Dermis microvascular lymphatic vessel endothelial cell (primary cell): ENCODE data around the gene PLEKHA4. TPM values are rescaled to one million over a fixed set of nuclear protein-coding genes. Genes with fewer than 3 reads are reported as not detected.

Experiments
- DNase-seq, 2 donors: peaks; one replicate each; pipeline versions ENCODE4 v3.0.0 to v3.0.0-alpha.2; 2010; ENCODE audit warnings: low read depth in 2 of 2
- total RNA-seq: library from RNA; depleted of rRNA; stranded (reverse); fragments of >200 nt; gene quantifications from 2 replicates; pipeline ENCODE4 v1.2.1, GENCODE V29; 2014

PLEKHA4 gene
- total RNA-seq, 1 donor from 2014 or later, result 2.7 TPM

DNA sequence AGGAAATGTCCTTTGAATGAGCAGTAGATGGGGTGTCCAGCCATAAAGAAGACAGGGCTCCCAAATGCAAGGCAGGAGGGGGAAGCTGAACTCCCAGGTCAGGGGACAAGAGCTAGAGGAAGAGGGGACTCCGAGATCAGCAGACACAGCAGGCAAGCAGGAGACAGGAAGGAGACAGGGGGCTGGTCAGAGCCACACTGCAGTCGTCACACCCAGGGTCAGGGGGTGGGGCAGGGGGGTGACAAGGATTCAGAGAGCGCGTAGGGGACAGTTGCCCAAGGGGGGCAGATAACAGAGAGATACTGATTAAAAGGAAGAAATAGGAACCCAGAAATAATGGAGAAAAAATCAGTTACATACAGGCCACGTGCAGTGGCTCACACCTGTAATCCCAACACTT, 35.4 kb downstream of the PLEKHA4 start:
- no peak for DNase-seq

DNA sequence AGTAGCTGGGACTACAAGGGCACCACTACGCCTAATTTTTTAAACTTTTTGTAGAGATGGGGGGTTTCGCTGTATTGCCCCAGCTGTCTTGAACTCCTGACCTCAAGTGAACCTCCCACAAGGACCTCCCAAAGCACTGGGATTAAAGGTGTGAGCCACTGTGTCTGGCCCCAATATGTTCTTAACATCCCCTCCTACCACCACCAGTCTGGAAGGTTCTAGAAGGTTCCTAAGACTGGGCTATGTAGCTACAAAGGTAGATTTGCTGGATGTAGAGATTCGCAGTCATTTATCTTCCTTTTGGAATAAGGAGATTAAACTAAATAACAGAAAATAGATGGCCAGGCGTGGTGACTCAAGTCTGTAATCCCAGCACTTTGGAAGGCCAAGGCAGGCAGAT, 37.5 kb downstream of the PLEKHA4 start:
- no peak for DNase-seq

DNA sequence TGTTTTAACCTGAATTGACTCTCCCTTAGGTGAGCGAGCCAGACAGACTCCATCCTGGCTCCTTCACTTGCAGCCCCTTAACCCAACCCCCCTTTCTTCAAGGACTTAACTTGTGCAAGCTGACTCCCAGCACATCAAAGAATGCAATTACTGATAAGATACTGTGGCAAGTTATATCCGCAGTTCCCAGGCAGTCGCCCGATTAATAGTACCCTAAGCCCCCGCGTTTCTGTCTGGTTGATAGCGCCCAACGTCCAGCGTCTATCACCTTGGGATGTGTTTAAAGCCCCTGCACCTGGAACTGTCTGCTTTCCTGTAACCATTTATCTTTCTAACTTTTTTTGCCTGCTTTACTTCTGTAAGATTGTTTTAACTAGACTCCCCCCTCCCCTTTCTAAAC, 38.3 kb downstream of the PLEKHA4 start:
- DNase-seq, result no peak

DNA sequence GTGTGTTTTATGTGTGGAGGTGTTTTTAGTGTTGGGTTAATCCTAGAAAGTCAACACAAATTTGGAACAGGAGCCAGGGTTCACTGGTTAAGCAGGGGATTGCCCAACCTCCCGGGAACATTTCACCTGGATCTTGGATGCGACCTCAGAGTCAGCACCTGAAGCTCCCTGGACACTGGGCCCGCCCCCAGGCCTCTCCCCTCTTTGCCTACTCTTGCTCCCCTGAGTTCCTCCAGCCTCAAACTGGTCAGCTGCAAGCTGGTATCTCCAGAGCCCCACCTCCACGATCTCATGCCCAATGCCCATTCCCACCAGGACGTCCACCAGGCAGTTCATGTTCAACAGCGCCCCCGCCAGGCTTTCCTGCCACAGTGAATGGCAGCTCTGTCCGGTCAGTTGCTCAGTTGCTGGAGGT, 41.8 kb downstream of the PLEKHA4 start:
- DNase-seq, result no peak

DNA sequence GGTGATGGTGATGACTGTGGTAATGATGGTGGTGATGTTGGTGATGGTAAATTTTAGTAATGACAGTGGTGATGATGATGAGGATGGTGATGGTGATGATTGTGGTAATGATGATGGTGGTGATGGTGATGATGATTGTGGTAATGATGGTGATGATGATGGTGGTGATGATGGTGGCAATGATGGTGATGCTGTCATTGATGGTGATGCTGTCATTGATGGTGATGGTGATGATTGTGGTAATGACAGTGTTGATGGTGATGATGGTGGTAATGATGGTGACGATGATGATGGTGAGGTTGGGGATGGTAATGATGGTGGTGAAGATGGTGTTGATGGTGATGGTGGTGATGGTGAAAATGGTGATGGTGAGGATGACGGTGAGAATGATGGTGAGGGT, 45.9 kb downstream of the PLEKHA4 start:
- DNase-seq, result no peak

DNA sequence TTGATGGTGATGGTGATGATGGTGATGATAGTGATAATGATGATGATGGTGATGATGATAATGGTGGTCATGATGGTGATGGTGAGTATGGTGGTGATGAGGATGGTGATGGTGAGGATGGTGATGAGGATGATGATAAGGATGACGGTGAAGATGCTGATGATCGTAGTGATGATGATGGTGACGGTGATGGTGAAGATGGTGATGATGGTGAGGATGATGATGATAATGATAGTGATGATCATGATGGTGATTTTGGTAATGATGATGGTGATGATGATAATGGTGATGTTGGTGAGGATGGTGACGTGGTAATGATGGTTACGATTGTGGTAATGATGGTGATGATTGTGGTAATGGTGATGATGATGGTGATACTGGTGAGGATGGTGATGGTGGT, 46.8 kb downstream of the PLEKHA4 start:
- no peak for DNase-seq

DNA sequence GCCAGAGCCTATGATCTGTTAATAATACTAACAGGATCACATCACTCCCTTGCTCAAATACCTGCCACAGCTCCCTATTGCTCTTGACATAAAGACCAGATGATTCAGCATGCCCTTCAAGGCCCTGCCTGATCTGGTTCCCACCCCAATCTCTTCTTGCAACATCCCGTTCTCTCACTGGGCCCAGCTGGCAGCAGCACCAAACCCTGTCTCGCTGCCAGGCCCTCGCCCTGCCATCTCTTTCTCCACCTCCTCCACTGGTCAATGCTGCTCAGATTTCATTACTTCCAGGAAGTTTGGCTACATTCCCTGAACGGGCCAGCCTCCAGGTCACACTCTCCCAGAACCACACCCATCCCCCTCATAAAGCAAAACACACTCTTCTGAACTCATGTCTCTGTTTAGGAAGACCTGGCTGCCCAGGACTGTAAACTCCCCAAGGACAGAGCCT, 49.0 kb downstream of the PLEKHA4 start:
- peak in 1 of 2 donors; percentile 31 for DNase-seq

DNA sequence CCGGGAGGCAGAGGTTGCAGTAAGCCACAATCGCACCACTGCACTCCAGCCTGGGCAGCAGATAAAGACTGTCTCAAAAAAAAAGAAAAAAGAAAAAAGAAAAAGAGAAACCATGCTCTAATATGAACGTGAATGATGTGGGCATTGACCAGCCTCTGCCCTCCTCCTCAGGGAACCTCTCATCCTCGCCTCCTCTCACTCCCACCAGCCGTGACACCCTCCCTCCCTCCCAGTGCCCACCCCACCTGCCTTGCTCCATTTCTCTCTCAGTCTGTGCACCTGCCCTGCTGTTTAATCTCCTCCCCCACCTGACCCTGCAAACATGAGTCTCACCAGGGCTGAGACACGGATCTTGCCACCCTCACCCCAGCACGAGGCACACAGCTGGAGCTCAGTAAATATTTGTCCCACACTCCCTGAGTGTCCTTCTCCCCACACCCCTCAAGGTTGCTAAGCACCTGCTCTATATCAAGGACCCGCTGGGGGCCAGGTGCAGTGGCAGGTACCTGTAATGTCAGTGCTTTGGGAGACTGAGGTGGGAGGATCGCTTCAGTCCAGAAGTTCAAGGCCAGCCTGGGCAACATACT, 50.1 kb downstream of the PLEKHA4 start:
- no peak for DNase-seq

DNA sequence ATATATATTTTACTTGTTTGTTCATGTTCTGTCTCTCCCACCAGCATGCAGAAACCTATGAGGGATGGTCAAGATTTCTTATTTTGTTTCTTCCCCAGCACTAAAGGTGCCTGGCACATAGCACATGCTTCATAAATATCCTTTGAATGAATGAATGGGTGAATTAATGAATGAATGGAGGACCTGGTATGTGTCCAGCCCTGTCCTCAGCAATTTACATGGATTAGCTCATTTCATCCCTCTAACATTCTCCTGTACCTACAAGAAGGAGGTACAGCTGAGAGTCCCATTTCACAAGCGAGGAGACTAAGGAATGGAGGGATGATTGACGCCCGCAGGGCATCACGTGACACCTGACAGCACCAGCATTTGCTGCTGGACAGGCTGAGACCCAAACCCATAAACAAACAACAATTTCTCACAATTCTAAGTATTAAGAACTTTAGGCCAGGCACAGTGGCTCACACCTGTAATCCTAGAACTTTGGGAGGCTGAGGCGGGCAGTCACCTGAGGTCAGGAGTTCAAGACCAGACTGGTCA, 50.8 kb downstream of the PLEKHA4 start:
- DNase-seq, result no peak

DNA sequence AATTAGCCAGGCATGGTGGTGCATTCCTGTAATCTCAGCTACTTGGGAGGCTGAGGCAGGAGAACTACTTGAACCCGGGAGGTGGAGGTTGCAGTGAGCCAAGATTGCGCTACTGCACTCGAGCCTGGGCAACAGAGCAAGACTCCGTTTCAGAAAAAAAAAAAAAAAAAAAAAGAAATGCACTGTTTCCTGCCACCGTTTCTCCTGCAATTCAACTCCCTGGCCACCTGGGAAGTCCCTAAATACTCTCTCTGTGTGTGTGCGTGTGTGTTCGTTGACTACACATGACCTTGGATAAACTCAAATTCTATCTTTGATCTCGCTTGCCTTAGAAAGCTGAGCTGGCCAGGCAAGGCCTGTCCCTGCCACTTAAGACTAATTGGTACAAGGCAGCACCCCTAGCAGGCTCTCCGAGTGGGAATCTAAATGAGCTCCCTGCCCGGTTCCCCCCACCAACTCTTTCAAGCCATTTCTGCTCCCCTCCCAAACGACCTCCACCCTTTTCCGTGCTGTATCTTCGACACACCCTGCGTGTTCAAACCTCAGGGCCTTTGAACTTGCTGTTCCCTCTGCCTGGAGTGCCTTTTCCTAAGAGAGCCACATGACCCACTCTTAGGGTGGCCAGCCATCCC, 52.4 kb downstream of the PLEKHA4 start:
- DNase-seq, result no peak

DNA sequence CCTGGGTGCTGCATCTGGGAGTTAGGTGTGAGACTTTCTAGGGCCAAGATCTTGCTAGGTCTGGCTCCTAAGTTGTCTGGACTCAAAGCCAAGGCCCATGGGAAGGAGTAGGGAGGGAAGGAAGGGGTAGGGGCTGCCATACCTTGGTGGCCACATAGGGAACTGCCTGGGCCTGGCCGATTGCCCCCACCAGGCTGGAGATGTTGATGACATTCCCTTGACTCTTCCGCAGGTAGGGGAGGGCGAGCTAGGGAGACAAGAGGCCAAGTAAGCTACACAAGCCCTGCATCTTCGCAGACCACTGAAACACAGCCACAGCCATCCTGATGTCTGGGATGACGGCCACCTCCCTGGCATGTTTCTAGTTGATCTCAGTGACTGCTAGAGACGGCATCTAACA, 53.5 kb downstream of the PLEKHA4 start:
- no peak for DNase-seq

DNA sequence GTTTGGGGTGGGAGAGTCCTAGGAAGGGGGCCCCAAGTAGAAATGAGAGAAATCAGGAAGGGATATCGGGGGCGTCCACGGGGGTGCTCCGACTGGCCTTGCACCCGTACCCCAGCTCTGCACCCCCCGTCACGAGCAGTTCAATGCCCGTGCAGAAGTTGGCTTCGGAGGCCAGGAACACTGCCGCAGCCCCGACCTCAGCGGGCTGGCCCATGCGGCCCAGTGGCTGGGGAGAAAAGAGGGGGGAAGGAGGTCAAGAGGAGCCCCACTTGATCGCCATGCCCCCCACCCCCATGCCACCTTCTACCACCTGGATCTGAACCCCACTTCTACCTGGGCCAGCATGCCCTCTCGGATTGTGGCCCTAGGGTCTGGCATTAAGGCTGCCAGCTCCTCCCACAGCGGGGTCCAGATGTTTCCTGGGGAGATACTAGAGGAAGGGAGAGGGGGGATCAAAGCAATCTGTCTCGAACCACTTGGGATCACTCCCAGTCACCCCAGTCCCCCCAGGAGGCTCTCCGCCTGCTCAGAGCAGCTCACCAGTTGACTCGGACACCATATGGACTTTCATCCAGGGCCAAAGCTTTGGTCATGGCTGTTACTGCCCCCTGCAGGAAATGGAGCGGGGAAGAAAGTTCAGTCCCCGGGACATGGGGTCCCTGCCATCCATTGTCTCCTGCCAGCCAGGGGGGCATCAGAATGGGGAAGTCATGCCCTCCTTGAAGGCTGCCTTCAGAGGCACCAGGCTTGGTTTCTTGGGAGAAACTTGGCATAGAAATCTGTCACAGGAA, 55.1 kb downstream of the PLEKHA4 start:
- no peak for DNase-seq

DNA sequence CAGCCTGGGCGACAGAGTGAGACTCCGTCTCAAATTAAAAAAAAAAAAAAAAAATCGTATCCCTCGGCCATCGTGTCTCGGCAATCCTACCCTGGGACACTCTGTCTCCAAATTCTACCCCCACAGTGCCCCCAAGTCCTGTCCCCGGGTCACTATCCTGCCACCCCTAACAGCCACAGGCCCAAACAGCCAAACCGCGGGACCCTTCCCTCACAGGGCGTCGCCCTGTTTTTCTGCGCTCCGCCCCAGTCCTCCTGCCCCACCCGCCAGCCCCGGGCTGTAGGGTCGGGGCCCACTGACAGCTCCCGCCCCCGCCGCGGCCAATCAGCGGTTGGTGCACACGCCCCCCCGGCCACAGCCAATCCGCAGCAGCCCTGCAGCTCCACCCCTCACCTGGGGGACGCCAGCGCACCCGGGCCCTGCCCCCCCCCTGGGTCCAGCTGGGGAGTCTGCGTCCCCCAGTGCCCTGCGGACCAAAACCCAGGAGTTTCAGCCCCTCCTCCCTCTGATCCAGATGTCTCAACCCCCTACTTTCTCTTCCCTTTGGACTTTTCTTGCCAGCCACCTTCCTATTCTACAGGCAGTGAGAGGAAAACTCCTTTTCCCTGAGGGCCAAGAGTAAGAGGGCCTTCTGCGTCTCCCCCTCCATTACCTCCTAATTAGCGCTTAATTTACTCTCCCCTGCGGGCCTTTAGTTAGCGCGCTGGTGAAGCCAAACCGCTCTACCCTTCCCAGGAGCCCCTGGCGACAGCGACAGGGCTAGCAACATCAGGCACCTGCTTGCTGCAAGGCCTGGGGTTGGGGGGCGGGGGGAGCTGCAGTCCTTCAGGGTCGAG, 56.1 kb downstream of the PLEKHA4 start:
- DNase-seq, result peak; percentile 40 to 82

DNA sequence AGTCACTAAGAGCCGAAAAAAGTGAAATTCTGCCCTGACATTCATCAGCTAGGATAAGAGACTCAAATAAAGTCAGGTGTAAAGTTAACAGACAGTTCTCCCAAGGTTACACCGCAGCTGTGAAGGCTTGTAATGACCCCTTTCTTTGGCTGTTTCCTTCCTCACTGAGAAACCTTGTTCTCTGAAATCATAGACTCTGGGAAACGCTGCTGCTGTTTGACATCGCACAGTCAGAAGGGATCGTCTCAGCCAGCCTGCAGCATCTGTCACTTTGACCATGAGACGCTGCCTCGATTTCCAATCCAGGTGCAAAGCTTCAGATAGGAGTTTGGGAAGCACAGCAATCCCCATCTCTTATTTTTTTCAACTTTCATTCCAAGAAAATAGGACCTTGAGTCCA, 58.3 kb downstream of the PLEKHA4 start:
- no peak for DNase-seq

DNA sequence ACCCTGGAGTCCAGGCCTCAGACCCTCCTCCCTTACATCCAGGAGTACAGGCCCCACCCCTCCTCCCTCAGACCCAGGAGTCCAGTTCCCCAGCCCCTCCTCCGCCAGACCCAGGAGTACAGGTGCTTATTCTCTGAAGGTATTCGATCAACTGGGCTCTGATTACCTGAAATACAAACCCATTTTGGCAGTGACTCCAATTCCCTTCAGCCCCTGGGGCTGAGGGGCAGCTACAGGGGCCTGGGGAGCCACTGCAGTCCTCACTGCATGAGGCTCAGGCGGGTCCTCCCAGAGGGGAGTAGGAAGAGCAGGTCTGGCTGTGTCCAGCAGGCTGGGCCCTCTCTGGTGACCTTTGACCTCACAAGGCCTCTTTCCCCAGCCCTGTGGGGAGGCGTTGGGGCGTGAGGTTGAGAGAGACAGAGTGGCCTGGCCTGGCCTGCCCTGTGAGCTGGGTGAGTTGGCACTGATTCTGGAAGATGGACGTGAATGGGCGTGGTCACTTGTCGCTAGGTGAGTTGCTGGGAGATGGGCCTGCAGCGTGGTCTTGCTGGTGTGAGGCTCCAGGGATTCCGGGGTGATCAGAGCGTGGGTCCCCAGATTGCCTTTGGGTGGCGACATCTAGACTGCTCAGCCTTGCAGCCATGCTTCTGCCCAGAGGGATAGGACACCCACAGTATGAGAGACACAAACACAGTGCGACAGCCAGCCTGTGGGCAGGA, 60.7 kb downstream of the PLEKHA4 start:
- no peak for DNase-seq

DNA sequence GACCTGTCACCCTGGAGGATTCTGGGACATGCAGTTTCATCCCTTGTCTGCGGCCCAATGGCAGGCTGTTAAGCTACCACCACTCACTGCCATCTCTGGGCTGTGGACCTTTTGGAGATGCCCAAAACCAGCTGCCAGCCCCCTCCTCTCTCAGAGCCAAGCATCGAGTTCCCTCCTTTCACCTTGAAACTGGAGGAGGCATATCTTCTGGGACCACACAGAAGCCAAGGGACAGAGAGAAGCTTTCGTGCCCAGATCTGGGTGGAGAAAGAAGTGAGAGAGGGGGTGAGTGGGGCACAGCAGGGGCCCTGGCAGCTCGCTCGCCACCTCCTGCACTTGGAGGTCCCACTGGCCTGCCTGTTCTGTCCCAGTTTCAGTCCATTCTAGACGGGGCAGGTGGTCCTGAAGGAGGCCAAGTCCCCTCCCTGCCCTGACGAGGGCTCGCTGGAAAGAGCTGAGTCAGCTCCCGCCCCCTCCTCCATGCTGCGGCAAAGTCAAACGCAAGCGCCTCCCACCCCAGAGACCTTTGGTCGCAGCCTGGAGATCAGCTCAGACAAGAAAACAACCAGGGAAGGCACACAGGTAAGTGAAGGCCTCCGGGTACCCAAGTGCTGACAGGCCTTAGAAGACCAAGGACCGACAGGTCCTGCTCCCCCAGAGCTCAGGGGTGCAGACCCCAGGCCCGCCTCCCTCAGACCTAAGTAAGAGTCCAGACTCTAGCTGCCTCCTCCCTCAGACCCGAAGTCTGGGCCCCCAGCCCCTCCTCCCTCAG, 61.4 kb downstream of the PLEKHA4 start:
- peak in 1 of 2 donors; percentile 45 for DNase-seq

DNA sequence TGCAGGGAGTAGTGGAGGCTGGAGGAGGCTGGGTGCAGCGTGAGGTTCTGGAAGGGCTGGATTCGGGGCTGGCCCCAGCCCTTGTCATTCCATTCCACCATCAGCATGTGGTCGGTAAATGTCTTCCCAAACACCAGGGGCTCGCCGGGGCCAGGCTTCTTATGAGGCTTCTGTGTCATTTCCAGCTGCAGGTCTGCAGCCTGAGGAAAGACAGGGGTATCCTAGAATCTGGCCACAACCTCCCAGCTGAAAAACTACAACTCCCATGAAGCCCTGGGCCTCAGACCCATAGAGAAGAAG, 61.9 kb downstream of the PLEKHA4 start:
- no peak for DNase-seq

DNA sequence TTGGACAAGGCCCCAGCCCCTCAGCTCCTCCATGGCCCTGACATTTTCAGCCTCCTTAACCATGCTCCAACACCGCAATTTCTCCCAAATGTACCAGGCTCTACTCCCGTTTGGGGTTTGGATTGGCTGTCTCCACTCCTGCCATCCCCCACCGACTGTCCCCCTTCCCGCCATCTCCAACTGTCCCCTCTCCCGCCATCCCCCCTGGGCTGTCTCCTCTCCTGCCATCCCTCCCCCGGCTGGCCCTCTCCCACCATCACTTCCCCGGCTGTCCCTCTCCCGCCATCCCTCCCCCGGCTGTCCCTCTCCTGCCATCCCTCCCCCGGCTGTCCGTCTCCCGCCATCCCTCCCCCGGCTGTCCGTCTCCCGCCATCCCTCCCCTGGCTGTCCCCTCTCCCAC, 63.0 kb downstream of the PLEKHA4 start:
- no peak for DNase-seq

DNA sequence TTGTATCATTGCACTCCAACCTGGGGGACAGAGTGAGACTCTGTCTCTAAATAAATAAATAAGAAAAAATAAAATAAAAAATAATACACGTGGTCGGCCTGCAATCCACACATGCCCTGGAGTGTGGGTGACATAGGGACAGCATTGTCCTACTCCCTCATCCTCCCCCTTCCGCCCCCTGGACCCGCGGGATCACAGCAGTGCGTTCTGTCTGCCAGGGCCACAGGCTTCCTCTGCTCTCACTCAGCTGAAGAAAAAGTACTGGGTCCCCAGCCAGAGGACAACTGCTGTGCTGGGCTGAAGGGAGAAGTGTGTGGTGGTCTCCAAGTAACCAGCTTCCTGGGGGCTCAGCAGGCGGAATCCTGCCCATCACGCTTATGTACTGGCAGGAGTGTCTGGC, 63.9 kb downstream of the PLEKHA4 start:
- no peak for DNase-seq

DNA sequence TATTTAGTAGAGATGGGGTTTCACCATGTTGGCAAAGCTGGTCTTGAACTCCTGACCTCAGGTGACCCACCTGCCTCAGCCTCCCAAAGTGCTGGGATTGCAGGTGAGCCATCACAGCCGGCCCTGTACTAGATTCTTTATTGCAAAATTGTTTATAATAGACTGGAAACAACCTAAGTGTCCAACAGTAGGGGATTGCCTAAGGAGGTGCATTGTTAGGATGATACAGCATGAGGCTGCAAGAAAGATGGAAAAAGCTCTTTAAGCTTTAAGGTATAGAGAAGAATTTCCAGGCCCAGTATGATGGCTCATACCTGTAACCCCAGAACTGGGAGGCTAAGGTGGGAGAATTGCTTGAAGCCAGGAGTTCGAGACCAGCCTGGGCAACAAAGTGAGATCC, 65.8 kb downstream of the PLEKHA4 start:
- no peak for DNase-seq
